GM21360 (cell line): ENCODE results near the gene MYO1B.

Experiments
- ATAC-seq: cut with Tn5 transposase; IDR thresholded peaks from one replicate; pipeline ENCODE4 v1.9.1; 2021; ENCODE audit warnings: mild to moderate bottlenecking, moderate library complexity; ENCODE audit not compliant: unreplicated experiment

The MYO1B gene

DNA sequence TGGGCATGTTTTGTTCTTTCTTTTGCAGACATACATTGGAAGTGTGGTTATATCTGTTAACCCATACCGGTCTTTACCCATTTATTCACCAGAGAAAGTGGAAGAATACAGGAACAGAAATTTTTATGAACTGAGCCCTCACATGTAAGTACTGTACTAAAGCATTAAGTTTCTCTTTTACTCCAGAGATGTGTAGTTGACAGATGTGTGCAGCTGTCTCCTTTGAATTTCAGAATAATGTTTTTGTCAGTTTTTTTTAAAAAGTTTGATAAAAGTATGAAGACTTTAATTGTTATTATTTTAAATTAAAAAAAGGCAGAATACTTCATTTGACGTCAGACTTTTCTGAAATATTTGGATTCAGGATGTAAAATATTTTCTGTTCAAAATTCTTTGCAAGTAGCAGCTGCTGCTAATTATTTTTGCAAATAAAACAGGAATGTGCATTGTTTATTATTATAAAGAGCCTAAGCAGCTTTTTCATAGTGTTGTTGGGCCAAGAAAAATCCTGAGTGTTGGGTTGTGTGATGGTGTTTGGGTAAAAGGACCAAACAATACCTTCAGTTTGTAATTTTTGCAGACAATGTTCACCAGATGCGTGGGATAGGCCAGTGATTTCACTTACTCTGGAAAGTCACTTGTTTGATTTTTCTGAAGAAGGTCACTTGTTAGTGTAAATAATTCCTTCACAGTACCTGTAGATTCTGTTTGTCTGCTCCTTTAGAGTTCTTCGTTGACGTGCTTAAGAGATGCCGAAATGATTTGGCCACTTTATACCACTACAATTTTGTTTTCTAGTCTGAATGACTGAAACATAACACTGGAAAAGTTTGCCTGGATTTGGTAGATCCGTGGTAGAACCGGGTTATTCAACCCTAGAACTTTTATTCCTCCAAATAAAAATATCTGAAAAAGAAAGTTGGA is 51.1 kb downstream of the MYO1B start:
- no peak for ATAC-seq

DNA sequence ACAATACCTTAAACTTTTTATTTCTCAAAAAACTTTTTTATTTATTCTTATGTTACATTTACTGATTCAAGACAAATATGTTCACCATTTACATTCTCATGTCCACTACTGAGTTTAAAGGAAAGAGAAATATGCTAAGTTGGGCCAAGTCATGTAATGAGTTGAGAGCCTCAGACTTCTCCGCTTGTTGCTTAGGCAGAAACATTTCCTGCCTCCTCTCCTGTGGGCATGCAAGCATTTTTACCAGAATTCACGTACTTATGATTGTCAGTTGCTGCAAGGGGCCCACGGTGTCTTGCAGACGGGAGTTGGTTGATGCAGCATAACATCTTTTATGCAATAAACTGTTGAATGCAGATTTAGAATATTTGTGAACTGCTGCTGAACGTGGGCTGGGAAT is 51.8 kb downstream of the MYO1B start:
- no peak for ATAC-seq

- ATAC-seq = no peak
Observed at GRCh38 chr2:191298306-191298705, 53.1 kb downstream of the MYO1B start.

GRCh38 chr2:191299010-191299409 is 53.8 kb downstream of the MYO1B start:
- no peak for ATAC-seq

DNA sequence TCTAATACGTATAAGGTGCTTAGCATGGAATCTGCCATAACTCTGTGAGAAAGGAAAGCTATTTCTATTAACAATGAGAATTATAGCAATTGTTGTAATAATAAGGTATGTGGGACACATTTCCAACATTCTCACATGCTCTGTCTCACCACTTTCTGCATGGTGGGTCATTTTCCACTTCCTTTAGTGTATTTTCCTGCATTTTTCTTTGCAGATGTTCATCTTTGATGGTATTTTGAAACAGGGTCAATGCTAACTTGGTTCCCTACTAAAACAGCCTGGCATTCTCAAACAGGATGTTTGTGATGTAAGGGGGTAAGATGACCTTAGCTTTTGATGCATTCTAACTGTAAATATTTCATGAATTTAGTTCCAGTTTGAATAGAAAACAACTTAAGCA is 54.7 kb downstream of the MYO1B start:
- no peak for ATAC-seq

GRCh38 chr2:191301971-191302370 is 56.8 kb downstream of the MYO1B start:
- no peak for ATAC-seq

DNA sequence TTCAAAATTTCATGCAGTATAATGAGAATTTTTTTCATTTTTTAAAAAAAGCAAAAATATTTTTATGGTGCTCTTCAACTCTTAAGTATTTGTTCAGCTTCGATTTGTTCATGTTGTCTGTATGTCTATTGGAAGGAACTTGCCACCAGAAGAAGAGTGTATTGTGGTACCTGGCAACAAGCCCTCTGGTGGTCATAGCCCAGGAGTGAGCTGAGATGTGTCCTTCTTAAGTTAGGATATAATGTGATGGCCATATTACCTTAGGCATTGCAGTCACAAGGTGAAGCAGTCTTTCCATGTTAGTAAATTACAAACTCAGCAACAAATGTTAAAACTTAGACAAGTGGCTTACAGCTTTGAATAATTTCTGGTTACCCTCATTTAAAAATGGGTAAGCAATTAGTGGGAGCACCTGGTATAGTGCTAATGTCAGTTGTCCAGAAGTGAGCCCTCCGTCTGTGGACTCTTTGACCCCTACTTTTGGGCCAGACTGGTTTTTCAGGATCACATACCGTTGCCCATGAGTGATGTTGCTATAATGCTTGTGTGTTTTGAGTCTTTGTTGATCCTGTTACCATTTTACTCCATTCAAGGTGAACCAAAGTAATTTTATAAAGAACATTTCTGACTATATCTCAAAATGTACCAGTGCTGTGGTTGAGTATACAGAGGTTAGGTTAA is 57.4 kb downstream of the MYO1B start:
- ATAC-seq = peak; percentile 77

- ATAC-seq = no peak
Observed at GRCh38 chr2:191303140-191304005, 58.2 kb downstream of the MYO1B start.

- no peak for ATAC-seq
Observed at GRCh38 chr2:191304939-191305875, 60.0 kb downstream of the MYO1B start.

- ATAC-seq = no peak
Observed at GRCh38 chr2:191308026-191308425, 62.8 kb downstream of the MYO1B start.

GRCh38 chr2:191311156-191311555 is 66.0 kb downstream of the MYO1B start:
- ATAC-seq = no peak

DNA sequence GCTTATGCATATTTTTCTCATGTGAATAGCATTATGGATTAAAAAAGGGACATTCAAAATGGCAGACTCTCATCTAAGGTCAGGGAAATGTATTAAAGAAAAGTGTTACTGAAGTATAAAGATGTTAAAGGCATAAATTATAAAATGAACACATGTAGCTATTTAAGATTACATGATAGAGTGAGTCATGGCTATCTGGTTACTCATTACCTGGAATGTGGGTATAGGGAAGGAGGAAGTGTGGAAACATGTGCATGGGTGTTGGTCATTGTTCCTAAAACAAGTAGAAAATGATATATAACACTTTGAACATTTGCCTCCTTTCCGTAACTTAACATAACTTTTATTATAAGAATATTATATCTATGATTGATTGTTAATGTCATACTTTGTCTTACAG is 66.4 kb downstream of the MYO1B start:
- no peak for ATAC-seq

DNA sequence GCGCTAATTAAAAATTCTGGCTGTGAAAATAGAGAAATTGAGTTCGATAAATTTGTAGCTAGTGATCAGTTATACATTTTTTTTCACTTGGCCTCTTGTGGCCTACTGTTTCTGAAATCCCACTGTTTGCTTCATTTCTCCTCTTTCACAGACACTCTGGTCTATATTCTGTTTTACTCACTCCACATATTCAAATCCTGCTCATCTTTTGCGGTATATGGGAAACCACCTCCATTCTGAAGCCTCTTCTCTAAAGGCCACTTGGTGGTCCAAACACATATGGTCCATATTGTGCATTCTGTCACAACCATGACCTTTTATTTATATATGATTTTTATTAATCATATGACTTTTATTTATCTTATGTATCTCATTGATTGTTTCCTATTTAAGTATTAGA is 67.0 kb downstream of the MYO1B start:
- no peak for ATAC-seq

DNA sequence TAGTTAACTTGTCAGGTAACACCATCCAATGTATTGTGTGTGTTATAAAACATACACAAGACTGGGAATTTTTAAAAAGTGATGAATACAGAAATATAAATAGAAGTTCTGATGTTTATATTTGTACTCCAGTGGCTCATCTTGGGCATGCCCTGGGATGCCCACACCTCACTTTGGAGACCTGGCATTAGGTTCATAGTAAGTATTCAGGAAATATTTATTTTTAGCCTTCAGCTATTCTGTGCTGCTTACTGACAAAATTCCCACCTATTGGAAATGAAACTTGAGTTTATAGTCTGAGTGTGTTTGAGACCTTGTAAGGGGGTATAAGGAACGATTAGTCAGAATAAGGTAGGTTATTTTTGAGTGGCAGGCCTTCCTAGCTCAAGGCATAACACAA is 67.5 kb downstream of the MYO1B start:
- no peak for ATAC-seq

DNA sequence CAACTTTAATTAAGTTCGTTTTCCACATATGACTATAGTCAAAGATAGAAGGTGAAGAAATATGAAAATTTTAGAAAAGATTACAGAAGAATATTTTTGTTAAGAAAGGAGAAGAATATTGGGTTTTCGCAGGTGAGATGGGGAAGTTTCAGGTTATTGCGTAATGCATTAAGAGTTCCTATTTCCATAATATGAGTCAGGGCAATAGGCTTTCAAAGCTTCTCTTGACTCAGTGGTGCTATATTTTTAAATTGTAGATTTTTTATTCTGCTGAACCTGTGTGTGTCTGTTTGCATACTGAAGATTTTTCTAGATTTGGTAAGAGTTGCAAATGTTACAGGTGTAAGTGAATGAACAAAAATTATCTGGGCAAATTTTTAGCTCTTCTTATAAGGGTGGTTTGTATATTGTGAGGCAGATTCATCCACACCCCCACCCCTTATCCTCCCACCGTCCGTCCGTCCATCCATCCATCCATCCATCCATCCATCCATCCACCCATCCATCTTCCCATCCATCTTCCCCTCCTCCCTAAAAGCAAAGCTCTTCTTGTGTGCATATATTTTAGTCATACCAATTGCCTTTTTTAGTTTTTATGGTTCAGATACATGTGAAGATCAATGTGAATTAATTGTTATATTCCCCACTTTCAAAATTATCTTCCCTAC is 69.6 kb downstream of the MYO1B start:
- no peak for ATAC-seq

DNA sequence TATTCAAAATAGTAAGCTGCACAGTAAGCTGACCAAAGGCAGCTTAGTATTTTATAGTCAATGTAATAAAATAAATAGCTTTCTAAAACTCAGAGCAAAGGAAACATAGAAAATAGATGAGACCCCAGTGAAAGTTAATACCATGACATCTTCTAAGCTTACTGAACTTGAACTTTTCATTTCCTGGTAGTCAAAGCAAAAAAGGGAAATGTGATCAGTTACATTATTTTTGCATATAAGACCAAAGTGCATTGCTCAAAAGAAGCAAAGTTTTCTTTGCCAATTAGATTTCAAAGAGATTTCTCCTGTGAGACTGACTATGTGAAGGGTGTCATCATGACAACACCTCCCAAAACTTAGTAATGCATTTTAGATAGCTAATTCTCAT is 70.2 kb downstream of the MYO1B start:
- ATAC-seq = no peak

GRCh38 chr2:191316246-191316994 is 71.2 kb downstream of the MYO1B start:
- ATAC-seq = no peak

DNA sequence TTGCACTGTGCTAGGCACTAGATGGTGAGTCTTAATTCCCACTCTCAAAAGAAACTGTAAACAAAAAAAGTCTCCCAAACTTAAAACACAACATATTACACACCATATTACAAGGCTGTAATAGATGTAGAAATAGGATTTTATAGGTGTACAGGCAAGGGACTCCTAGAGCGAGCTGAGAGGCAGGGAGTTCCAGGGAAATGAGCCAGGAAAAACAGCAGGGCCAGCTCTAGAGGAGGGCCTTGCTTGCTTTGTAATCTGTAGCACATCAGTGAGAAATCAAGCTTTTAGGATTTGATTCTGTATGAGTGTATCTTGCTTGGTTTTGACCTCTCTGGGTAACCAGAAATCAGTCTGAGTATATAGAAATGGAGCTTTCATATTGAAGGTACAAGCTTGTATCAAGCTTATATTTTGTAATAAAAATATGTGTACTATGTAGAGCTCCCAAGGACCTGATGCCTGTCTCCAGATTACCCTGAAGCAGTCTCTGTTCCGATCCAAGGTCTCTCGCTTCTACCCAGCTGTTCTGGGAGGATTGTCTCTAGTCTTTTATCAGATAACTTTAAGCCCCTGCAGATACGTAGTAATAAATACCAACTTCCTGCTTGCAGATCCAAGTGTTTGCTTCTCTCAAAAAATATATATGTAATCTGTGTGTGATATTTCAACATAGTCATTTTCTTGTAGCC is 73.0 kb downstream of the MYO1B start:
- ATAC-seq = no peak

DNA sequence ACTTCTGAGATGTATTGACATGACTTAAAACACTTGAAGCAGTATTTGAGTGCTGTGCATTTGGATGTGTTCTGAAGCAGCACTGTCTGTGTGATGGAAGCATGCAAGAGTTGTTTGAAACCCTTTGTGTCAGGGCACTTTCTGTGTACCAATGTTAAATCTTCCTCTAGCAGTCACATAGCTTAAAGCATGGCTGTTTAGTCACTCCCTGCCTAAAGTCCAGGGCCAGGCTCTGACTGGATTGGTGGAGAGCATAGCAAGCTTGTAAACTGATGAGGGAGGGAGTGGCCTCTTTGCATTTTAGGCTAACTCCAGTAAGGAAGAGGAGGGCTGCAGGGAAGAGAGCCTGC is 73.5 kb downstream of the MYO1B start:
- ATAC-seq = no peak
